Stimulated activated CD8-positive, alpha-beta memory T cell treated with anti-CD3 and anti-CD28 coated beads, Interleukin-12 subunit alpha, Interleukin-12 subunit beta, amount 100 ng/mL, for 4 hours (primary cell): ENCODE measurements around the gene CNRIP1.

Experiments used
- DNase-seq: peaks from one replicate; pipeline ENCODE4 v3.0.0-alpha.2; 2020; ENCODE audit warnings: low read depth

CNRIP1 gene

DNA sequence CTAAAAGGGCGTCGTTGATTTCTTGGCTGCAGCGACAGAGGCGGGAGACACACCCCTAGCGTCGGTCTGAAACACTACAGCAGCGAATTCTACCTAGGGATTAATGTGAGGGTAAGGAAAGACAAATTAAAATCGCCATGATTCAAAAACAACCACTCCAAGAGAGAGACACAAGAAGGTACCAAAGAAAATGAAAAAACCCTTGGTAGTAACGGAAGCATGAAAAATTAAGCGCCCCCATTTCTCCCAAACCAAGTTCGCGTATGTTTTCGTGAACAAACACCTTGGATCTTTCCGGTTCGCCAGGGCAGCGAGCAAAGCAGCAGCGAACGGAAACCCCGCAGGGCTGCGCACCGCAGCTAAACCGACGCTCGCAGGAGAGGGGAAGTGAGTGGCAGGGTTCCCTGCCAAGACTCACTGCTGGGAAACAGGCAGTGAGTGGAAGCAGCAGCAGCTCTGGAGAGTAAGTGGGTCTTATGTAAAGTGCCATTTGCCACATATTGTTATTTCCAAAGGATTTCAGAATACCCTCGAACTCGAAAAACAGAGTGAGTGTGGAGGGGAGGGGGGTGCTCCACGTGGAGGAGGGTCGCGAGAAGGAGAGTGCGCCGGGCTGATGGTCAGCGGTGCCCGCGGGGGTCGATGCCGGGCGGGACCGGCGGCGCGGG lies 68.4 kb downstream of the CNRIP1 start:
- DNase-seq = peak; percentile 56

DNA sequence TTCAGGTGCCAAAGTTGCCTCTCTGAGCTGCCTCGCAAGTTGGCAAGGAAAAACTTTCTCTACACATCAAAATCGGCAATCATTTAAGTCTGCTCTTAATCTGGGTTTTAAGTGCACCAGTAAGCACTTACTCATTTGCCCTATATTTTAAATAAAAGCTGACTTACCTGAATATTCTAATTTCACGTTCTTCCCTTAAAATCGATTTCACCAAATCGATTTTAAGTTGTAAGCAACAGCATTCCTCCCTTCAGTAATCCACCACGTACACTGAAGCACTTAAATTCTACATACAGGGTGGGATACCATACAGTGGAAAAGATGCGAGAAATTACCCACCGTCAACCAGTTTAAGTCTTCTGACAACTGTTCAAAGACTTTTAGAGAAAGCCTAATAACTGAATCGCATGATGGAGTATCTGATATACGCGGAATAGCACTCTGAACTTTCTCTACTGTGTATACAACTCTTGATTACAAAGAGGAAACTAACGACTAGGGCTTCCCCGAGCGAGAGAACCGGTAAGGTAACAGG lies 69.0 kb downstream of the CNRIP1 start:
- no peak for DNase-seq

DNA sequence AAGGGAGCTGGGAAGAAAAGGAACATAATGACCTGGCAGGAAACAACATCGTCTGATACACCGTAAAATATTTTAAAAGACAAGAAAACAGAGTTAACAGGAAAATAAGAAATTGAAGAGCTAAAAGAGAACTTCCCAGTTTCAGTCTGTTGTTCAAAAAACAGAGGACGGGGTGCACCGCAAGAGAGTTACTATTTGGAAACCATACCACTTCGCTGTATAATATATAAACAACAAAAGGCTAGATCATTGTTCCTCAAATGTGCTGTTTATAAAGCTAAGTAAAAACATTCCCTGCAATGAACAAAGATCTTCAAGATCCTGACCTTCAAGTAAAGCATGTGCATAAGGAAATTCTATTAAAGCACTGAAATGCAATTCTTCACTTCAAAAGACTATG lies 69.6 kb downstream of the CNRIP1 start:
- no peak for DNase-seq

DNA sequence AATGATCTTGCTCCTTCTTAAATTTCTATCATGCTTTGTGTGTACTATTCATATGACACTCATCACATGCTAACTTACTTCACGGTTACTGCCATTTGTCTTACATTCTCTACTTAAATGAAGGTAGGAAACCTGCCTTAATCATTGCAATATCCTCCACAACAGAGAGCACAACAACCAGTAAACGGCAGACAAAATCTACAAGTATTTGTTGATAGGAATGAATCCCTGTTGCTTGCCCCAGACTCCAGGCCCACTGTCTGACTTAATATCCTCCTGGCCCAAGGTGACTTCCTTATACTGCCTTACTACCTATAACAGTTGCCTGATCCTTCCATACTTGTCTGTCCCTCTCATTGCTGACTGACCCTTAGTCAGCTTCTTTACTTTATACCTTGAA lies 70.9 kb downstream of the CNRIP1 start:
- no peak for DNase-seq

DNA sequence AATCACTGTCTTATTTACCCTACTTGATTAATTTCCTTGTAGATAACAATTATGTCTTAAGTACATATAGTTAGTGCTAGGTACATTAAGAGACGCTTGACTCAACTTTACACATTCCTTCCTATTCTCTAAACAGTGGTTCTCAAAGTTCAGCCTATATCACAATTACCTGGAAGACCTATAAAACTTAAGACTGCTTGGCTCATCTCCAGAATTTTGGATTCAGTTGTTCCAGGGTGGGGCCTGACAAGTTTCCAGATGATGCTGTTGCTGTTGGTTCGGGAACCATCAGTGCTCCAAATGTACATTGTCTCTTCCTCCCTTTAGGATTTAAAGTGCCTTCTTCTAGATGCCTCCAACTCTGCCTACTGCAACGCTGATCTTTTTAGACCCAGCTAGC lies 71.4 kb downstream of the CNRIP1 start:
- no peak for DNase-seq

DNA sequence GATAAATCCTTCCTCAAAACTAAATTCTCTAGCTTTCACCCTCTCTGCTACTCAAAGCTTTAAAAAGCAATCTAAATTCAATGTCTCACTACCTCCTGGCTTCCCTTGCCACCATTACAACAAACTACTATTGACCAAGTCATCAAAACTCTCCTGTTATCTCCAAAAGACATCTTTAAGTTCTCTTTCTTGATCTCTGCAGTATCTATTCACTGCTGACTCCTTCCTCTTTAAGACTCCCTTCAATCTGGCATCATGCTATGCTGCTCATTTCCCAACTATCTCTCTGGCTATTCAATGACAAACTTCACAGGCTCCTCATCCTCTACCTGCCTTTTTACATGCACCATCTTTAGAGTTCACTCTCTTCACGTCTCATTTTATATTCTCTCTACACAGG lies 73.4 kb downstream of the CNRIP1 start:
- DNase-seq = no peak

DNA sequence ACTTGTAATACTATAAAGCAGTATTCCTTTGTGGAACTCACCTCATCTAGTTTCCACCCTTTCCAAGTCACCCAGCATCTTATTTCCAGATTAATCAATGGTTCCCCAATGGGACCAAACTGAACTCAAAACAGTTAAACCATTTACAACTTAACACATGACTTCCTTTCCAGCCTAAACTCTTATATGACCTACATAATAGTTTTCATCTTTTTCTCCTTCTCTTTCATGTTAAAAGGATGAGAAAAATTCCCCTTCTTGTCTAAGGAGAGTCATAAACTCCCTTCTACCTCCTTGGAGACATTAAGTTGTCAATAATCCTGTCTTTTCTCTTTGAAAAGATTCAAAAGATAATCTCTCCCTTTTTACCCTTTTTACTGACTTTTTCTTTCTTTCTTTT lies 74.1 kb downstream of the CNRIP1 start:
- DNase-seq = no peak

DNA sequence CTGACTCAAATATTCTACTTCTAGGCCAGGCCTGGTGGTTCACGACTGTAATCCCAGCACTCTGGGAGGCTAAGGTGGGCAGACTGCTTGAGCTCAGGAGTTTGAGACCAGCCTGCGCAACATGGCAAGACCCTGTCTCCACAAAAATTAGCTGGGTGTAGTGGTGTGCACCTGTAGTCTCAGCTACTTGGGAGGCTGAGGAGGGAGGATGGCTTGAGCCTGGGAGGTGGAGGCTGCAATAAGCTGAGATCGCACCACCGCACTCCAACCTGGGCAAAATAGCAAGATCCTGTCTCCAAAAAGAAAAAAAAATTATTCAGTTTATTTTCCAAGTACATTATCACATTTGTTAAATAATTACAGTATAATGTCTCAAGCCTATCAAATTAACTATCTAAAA lies 74.7 kb downstream of the CNRIP1 start:
- DNase-seq = no peak

DNA sequence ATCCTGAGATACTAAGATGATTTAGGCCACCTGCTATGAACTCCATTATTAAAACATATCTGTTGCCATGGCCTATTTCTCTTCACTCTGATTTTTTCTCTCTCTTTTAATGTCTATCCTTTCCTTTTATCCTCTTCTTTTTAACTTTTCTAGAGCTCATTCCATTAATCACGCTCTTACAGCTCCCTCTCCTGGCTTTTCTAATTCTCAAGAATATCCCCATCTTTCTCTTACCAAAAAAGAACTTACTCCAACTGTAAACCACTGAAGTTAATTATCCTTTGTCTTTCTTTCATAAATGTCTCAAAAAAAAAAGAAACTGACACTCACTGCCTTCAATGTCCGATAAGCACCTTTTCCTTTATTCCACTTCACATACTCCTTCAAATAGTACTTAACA lies 75.3 kb downstream of the CNRIP1 start:
- DNase-seq = no peak
